GM19240 (cell line): Measurements from ENCODE around the gene KIR3DL2.
"Not testable (repeated sequence)": the region's sequence is repeated elsewhere in the genome, so short reads cannot be mapped to it uniquely, and the experiment has no call there.

Experiments used
- DNase-seq: peaks from one replicate; pipeline ENCODE4 v3.0.0; 2011; ENCODE audit warnings: low spot score; ENCODE audit not compliant: insufficient read length

KIR3DL2 gene

DNA sequence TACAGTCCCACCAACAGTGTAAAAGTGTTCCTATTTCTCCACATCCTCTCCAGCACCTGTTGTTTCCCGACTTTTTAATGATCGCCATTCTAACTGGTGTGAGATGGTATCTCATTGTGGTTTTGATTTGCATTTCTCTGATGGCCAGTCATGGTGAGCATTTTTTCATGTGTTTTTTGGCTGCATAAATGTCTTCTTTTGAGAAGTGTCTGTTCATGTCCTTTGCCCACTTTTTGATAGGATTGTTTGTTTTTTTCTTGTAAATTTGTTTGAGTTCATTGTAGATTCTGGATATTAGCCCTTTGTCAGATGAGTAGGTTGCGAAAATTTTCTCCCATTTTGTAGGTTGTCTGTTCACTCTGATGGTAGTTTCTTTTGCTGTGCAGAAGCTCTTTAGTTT, 13.2 kb downstream of the KIR3DL2 start:
- not testable (repeated sequence) for DNase-seq

GRCh38 chr19:54871696-54872095, 21.5 kb downstream of the KIR3DL2 start:
- no peak for DNase-seq

- no peak for DNase-seq
Measured at GRCh38 chr19:54873990-54874389, 23.7 kb downstream of the KIR3DL2 start, which contains the start of gene FCAR. Gene FCAR, plus strand, starts transcription at chr19:54874235. Its CDS starts 55 bp downstream, at chr19:54874290.

DNA sequence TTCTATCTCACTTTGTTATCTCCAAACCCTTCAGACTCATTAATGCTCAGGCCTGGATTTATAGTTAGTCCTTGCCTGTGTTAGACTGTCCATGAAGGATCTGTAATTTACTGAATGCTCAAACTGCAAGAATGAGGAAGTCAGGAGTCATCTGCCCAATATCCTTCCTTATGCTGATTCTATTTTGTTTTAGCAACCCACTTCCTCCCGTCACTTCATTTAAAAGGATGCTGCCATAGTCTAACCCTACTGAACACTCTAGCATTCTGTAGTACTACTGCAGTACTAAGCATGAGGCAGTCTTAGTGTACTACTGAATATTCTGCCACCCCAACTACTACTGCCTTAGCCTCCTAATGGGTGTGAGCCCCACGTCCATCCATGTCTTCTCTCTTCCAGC, 25.3 kb downstream of the KIR3DL2 start:
- no peak for DNase-seq

DNA sequence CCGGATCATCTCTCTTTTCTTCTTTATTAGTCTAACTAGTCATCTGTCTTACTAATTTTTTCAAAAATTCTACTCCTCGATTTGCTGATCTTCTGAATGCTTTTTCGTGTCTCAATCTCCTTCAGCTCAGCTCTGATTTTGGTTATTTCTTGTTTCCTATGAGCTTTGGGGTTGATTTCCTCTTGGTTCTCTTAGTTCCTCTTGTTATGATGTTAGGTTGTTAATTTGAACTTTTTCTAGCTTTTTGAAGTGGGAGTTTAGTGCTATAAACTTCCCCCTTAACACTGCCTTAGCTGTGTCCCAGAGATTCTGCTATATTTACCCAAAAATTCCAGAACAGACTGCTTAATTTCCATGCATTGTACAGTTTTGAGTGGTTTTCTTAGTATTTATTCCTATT, 27.2 kb downstream of the KIR3DL2 start:
- no peak for DNase-seq

- DNase-seq, result no peak
Measured at GRCh38 chr19:54881884-54882283, 31.6 kb downstream of the KIR3DL2 start.

GRCh38 chr19:54882758-54883157, 32.5 kb downstream of the KIR3DL2 start:
- DNase-seq, result no peak

- DNase-seq, result no peak
Measured at GRCh38 chr19:54883228-54883627, 33.0 kb downstream of the KIR3DL2 start.

DNA sequence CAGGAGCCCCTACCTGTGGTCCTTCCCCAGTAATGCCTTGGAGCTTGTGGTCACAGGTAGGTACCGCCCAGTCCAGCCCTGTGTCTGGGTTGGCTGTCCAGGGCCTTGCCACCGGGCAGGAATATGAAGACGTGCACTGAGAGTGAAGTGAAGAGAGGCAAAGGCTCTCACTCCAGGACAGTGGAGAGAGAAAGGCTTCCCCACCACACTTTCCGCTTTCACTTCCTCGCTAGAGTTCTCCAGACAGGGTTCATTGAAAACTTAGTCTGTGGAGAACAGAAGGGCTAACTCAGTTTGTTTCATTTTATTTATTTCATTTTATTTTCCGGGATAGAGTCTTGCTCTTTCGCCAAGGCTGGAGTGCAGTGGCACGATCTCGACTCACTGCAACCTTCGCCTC, 38.0 kb downstream of the KIR3DL2 start:
- DNase-seq, result no peak

- DNase-seq, result no peak
Measured at GRCh38 chr19:54889566-54889965, 39.3 kb downstream of the KIR3DL2 start.

GRCh38 chr19:54893406-54893805, 43.2 kb downstream of the KIR3DL2 start:
- no peak for DNase-seq

- not testable (repeated sequence) for DNase-seq
Measured at GRCh38 chr19:54894106-54894505, 43.9 kb downstream of the KIR3DL2 start.

GRCh38 chr19:54896036-54896435, 45.8 kb downstream of the KIR3DL2 start:
- DNase-seq, result no peak

DNA sequence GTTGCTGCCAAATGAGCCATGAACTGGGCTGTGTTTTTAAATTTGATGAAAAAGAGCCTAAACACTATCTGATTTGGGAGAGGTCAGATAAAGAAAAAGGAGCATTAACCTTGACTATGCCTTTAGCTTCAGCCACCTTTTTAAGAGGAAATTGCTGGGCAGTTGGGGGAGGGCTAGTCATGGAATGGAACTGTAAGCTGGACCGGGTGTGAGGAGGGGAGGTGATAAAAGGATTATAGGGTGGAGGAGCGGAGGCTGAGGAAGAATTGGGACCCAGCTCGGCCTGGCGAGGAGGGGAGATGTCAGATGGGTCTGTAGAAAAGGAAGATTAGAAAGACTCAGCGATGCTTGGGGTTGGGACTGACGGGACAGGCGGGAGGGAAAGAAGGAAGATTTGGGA, 48.4 kb downstream of the KIR3DL2 start:
- DNase-seq, result not testable (repeated sequence)

DNA sequence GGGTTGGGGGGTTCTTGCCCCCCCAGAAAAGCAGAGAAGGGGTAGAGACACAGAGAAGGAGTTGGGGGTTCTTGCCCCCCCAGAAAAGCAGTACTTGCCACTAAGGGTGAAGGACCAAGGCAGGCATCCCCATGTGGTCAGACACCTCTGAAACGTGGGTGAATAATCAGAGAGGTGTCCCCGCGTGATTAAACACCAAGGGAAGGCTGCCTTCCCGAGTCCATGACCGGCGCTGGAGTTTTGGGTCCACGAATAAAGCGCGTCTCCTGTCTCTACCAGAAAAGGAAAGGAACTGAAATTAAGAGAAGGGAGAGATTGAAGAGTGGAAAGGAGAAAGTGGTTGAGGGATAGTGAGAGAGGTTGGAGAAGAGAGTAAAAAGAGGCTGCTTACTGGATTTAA, 49.4 kb downstream of the KIR3DL2 start:
- not testable (repeated sequence) for DNase-seq

GRCh38 chr19:54901153-54901552, 50.9 kb downstream of the KIR3DL2 start:
- DNase-seq, result not testable (repeated sequence)

DNA sequence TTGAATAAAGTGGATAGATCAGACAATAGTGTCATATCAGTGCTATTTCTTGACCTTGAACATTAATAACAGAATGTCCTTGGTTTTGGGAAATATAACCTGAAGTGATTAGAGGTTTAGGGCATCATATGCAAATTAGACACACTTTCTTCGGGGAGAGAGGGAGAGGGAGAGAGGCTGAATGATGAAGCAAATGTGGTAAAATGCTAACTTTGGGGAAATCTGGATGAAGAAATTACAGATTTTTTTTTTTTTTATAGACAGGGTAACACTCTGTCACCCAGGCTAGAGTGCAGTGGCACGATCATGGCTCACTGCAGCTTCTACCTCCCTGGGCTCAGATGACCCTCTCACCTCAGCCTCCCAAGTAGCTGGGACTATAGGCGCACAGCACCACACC, 51.8 kb downstream of the KIR3DL2 start:
- DNase-seq, result no peak

- no peak for DNase-seq
Measured at GRCh38 chr19:54903303-54903702, 53.1 kb downstream of the KIR3DL2 start.

DNA sequence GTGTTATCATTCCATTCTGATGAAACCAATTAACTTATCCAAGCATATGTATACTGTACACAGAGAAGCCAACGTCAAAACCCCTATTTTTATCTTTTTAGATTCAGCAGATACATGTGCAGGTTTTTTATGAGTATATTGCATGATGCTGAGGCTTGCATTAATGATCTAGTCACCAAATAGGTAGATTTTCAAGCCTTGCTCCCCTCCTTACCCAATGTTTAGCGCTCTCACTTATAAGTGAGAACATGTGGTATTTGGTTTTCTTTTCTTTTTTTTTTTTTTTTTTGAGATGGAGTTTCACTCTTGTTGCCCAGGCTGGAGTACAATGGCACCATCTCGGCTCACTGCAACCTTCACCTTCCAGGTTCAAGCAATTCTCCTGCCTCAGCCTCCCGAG, 54.0 kb downstream of the KIR3DL2 start:
- not testable (repeated sequence) for DNase-seq

DNA sequence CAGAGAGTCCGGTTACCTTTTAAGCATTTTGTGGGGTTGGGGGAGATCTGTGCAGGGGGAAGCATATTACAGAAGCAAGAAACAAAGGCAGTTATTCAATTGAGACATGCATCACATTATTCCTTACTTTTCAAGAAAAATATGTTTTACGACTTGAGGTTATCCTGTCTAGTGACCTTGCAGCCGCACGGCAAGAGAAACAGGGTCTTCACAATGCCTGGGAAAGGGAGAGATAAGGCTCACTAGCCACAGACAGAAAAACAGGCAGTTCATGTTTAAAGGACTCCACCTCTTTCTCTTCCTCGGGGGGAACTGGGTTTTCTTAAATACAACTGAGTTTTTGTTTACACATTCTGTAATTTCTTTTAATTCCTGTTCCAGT, 55.2 kb downstream of the KIR3DL2 start:
- DNase-seq, result no peak

- no peak for DNase-seq
Measured at GRCh38 chr19:54905803-54906511, 55.7 kb downstream of the KIR3DL2 start, which contains the start of gene NCR1. Gene NCR1, plus strand, starts transcription at chr19:54906148. Its CDS starts 40 bp downstream, at chr19:54906188.

- no peak for DNase-seq
Measured at GRCh38 chr19:54906819-54907218, 56.6 kb downstream of the KIR3DL2 start.

GRCh38 chr19:54907899-54908298, 57.7 kb downstream of the KIR3DL2 start:
- DNase-seq, result not testable (repeated sequence)
